Prostate gland (tissue), 2 donors: ENCODE results near the gene MAML1.

ENCODE experiments used
- CTCF ChIP-seq, 4 experiments: fragments of 200-600 bp in 2 of 4; fragments of 450-650 bp in 2 of 4; sonication (generic) in 2 of 4; IDR thresholded peaks; 1 replicate in 3 of 4; 2 replicates in 1 of 4; pipeline ENCODE4 v1.5.1; 2016 to 2019; ENCODE audit warnings: antibody characterized with exemption in 4 of 4, mild to moderate bottlenecking in 2 of 4, moderate library complexity in 2 of 4
- POLR2AphosphoS5 ChIP-seq: sonication (generic); formaldehyde crosslinking; IDR thresholded peaks from one replicate; pipeline ENCODE4 v1.6.1; 2017; ENCODE audit warnings: antibody characterized with exemption

- TF ChIP-seq CTCF (IDR thresholded peaks at IDR 0.05) (no peak), POLR2AphosphoS5 (no peak)
Measured at GRCh38 chr5:179776411-179776938, 43.9 kb downstream of the MAML1 start.
